Erythroblast (primary cell): ENCODE data around the gene TRAM2.

Source experiments
- GATA1 ChIP-seq: IDR thresholded peaks from 2 replicates; pipeline ENCODE4 v1.6.1; 2011; ENCODE audit warnings: low read depth, mild to moderate bottlenecking, control low read depth, low read length, moderate library complexity
- POLR2A ChIP-seq: IDR thresholded peaks from 2 replicates; pipeline ENCODE4 v1.6.1; 2011; ENCODE audit warnings: mild to moderate bottlenecking, low read length

GRCh38 chr6:52533491-52533890 is 43.4 kb downstream of the TRAM2 start:
- TF ChIP-seq POLR2A (no peak), GATA1 (no peak)
